SJSA1 (cell line): ENCODE data around the gene TIMM17B. TPM values are rescaled to one million over a fixed set of nuclear protein-coding genes. Genes with fewer than 3 reads are reported as not detected.
A peak's percentile ranks its signal among the peaks of the same experiment; 100 is the strongest.

Experiments used
- DNase-seq, 2 experiments: peaks; one replicate each; pipeline ENCODE4 v3.0.0-alpha.2; 2015 to 2020; ENCODE audit warnings: low spot score in 2 of 2, low read depth in 1 of 2
- H3K27ac ChIP-seq: fragments of 250-450 bp; sonication (Bioruptor Pico); 2 replicates; pipeline ENCODE4 v1.5.1; 2020; ENCODE audit warnings: mild to moderate bottlenecking, moderate library complexity
- H3K27me3 ChIP-seq: fragments of 250-450 bp; sonication (Bioruptor Pico); replicated peaks from 2 replicates; pipeline ENCODE4 v1.5.1; 2020; ENCODE audit warnings: mild to moderate bottlenecking, moderate library complexity
- H3K36me3 ChIP-seq: fragments of 250-450 bp; sonication (Bioruptor Pico); 2 replicates; pipeline ENCODE4 v1.5.1; 2020; ENCODE audit warnings: mild to moderate bottlenecking
- H3K4me1 ChIP-seq: fragments of 250-450 bp; sonication (Bioruptor Pico); replicated peaks from 2 replicates; pipeline ENCODE4 v1.6.1; 2021; ENCODE audit warnings: mild to moderate bottlenecking
- H3K4me3 ChIP-seq: fragments of 250-450 bp; sonication (Bioruptor Pico); 2 replicates; pipeline ENCODE4 v1.5.1; 2020; ENCODE audit warnings: mild to moderate bottlenecking
- H3K9me3 ChIP-seq: fragments of 250-450 bp; sonication (Bioruptor Pico); replicated peaks from 2 replicates; pipeline ENCODE4 v1.5.1; 2020; ENCODE audit warnings: mild to moderate bottlenecking
- total RNA-seq: library from RNA; depleted of rRNA; stranded (reverse); fragments of >200 nt; shearing (Covaris generic); gene quantifications from 2 replicates; pipeline ENCODE4 v1.2.3, GENCODE V29; 2014

TIMM17B gene
- total RNA-seq, 1 experiment from 2014 or later: 66.4 TPM

DNA sequence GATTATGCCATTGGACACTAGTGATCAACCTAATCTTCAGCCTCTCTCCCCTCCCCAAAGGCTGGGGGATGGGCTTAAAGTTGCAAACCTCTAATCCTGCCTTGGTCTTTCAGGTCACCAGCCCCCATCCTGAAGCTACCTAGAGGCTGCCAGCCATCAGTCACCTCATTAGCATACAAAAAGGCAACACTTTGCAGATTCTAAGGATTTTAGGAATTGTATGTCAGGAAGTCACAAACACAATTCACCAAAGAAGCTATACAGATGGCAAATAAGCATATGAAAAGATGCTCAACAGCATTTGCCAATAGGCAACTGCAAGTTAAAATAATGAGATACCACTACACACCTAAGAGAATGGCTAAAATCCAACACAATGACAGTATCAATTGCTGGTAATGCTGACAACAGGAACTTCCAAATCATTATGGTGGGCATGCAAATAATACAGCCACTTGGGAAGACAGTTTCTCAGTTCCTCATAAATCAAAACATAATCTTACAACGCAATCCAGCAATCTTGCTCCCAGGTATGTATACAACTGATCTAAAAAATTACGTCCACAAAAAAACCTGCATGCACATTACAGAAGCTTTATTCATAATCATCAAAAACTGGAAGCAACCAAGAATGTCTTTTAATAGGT lies 30.3 kb upstream of the TIMM17B start:
- H3K9me3 ChIP-seq: no peaks in the 10 kb centered on the region
- no peaks in the 10 kb centered on the region for H3K4me1 ChIP-seq
- H3K36me3 ChIP-seq: peaks cover 10% of the 10 kb centered on the region; the same call in 1 of the 2 replicates
- no peak for DNase-seq
- no peak overlapping the region for H3K27ac ChIP-seq
- no peaks in the 10 kb centered on the region for H3K27me3 ChIP-seq
- no peak overlapping the region for H3K4me3 ChIP-seq

DNA sequence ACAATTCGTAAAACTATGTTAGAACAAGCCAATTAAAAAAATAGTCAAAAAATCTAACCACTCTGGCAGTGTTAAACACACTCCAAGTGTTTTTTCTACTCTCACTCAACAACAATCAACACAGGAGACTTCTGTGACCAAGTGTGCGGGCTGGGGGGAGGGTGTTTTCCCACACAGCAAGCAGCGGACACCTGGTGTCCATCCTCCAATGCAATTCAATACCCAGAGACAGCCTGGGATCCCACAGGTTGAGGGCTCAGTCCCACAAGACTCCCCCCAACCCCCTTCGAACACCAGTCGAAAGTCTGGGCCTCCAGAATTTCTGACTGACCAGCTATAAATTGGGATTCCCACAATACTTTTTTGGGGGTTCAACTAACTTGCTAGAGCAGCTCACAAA lies 29.6 kb upstream of the TIMM17B start:
- no peak for DNase-seq
- Histone ChIP-seq H3K36me3 (peaks cover 12% of the 10 kb centered on the region; the same call in 1 of the 2 replicates), H3K27ac (no peak overlapping the region), H3K4me1 (no peaks in the 10 kb centered on the region), H3K9me3 (no peaks in the 10 kb centered on the region), H3K4me3 (no peak overlapping the region), H3K27me3 (no peaks in the 10 kb centered on the region)

DNA sequence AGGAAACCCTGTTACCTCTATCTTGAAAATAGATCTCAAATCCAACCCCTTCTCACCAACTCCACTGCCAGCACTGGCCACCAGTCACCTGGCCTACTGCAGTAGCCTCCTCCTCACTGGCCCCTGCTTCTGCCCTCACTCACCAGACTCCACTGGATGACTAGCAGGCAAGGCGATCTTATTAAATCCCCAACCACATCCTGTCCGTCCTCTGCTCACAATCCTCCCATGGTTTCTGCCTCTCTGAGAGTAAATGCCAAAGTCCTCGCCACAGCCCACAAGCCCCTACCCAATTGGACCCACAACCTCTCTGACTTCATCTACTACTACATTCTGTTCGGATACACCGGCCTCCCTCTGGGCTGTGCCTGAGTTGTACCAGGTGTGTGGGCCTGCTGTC lies 26.7 kb upstream of the TIMM17B start:
- no peaks in the 10 kb centered on the region for H3K9me3 ChIP-seq
- H3K36me3 ChIP-seq: 0 out of 2 replicates have a peak, but pooled peaks cover 9% of the 10 kb centered on the region
- no peak overlapping the region for H3K4me3 ChIP-seq
- no peaks in the 10 kb centered on the region for H3K27me3 ChIP-seq
- H3K4me1 ChIP-seq: peaks cover 7% of the 10 kb centered on the region; the same call in 1 of the 2 replicates
- H3K27ac ChIP-seq: no peak overlapping the region
- no peak for DNase-seq

DNA sequence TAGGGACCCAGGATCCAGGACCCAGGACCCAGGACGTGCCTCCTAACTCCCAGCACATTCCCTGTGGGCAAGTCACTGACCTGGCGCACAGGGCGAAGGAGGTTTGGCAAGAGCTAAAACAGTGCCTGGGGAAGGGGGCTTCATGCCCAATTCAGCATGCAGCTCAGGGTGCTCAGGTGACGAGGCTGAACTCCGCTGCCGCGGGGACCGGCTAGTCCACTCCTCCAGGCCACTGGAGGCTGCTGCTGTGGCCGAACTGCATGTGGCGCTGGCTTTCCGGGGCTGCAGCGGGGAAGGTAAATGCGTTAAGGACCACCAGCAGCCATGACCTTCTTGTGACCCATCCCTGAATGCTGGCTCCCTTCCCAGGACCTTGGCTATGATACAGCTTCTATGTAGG lies 26.2 kb upstream of the TIMM17B start:
- no peak overlapping the region for H3K4me3 ChIP-seq
- no peak for DNase-seq
- no peaks in the 10 kb centered on the region for H3K9me3 ChIP-seq
- peaks cover 7% of the 10 kb centered on the region; the same call in 1 of the 2 replicates for H3K4me1 ChIP-seq
- no peak overlapping the region for H3K27ac ChIP-seq
- no peaks in the 10 kb centered on the region for H3K27me3 ChIP-seq
- H3K36me3 ChIP-seq: 0 out of 2 replicates have a peak, but pooled peaks cover 9% of the 10 kb centered on the region

DNA sequence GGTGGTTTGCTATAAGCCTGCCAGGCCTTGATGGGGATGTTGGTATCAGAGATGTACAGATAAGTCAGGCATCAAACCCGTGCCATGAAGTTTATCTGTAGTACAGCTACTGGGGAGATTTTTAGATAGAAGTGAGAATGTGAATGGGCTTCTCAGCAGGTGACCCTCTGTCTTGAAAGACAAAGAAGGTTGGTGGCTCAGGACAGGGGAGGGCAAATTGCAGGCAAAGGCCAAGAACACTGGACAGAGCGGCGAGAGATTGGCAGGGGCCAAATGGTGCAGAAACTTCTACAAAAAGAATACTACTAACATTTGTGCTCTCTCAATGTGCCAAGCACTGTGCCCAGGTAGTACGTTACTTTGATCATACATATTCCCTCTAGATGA lies 23.1 kb upstream of the TIMM17B start:
- Histone ChIP-seq H3K9me3 (no peaks in the 10 kb centered on the region), H3K4me3 (no peak overlapping the region), H3K36me3 (0 out of 2 replicates have a peak, but pooled peaks cover 9% of the 10 kb centered on the region), H3K4me1 (peaks cover 14% of the 10 kb centered on the region), H3K27me3 (no peaks in the 10 kb centered on the region), H3K27ac (no peak overlapping the region)
- no peak for DNase-seq

DNA sequence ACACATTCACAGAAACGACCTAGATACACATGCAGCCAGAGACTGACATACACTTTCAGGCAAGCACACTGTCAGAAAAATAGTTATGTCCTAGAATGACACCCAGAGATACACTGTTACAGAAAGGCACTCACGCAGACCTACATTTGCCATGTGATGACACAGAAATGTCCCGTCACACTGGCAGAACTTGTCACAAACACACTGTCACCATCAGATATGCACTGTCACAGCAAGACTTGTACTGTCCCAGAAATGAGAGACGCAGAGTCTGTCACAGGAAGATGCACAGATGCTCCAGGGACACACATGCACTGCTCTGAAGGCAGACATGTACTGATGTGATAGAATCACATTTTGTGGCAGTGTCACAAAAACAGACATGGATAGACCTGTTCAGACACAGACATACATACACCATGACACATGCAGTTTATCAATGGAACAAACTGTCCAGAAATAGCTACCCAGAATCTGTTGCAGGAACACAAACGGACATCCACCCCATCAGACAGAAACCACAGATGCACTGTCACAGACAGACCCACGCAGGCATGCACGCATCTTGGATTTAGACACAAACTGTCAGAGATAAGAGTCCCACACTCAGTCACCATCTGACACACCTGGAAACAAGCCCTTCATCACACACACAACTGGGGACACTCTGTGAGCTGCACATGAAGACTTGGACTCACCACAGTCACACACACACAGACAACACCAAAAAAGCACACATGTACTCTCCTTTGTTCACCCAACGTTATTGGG lies 22.6 kb upstream of the TIMM17B start:
- no peak overlapping the region for H3K27ac ChIP-seq
- no peak for DNase-seq

DNA sequence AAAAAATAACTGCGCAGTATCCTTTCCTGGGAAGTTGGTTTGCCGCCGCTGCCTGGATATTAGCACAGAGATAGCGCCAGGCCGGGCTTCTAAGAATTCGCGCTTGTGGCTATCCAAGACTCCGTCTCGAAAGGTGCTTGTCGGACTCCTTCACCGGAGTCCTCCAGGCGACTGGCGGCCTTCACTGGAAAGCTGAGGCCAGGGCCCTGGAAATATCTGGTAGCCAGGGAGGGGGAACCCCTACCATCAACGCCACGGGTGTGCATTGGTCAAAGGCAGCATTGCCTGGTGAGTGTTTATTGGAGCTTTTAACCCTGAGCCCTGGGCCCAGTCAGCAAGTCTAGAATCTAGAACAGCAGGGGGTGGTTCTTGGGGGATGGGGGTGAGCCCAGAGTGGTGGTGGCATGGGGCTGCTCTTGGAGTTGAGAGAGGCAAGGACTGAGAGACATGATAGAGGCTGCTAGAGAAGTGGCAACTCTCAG lies 21.8 kb upstream of the TIMM17B start:
- peak overlapping the region; percentile 59 for H3K4me3 ChIP-seq
- peaks cover 14% of the 10 kb centered on the region for H3K4me1 ChIP-seq
- H3K27me3 ChIP-seq: no peaks in the 10 kb centered on the region
- no peak overlapping the region for H3K27ac ChIP-seq
- no peaks in the 10 kb centered on the region for H3K9me3 ChIP-seq
- H3K36me3 ChIP-seq: 0 out of 2 replicates have a peak, but pooled peaks cover 7% of the 10 kb centered on the region
- no peak for DNase-seq

More for the DNA sequence above, 22.6 kb upstream of the TIMM17B start:
- H3K4me3 ChIP-seq: no peak overlapping the region
- peaks cover 14% of the 10 kb centered on the region for H3K4me1 ChIP-seq
- no peaks in the 10 kb centered on the region for H3K9me3 ChIP-seq
- H3K36me3 ChIP-seq: 0 out of 2 replicates have a peak, but pooled peaks cover 7% of the 10 kb centered on the region
- no peaks in the 10 kb centered on the region for H3K27me3 ChIP-seq

DNA sequence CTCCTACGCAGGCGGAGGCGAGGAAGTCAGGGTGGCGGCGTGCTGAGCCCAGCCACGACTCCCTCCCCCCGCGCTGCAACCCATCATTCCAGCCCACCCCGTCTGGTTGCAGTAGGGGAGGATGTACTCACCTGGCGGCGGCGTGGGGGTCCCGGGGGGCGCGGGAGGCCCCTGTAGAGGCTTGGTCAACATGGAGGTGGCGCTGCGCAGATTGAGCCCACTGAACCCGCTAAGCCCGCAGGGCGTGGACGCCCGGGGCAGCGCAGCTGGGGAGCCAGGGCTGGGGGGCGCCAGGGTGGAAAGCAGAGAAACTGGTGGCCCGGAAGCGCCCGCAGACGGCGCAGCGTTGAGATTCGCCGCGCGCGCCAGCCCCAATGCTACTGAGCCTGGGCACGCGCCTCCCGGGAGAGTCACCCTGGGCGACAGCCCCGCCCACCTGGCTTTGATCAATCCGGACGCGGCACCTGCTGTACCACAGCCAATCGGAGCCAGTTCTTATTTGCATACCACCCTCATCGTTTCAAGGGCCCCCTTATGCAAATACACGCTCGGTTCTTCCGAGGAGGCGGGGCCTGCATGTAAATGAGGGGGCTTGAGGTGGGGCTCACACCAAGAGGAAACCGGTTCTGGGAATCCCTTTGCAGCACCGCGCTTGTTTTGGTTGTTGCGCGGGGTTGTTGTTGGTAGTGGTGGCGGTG lies 21.2 kb upstream of the TIMM17B start, which contains the start of gene PIM2:
TSS of gene PIM2 (minus strand) at position 382 of the 698 bp plus-strand sequence. CDS start at position 192, 190 bp downstream.
- H3K4me1 ChIP-seq: peaks cover 14% of the 10 kb centered on the region
- H3K9me3 ChIP-seq: no peaks in the 10 kb centered on the region
- peak within 1 kb of the TSS; percentile 55 for H3K27ac ChIP-seq
- 0 out of 2 replicates have a peak, but pooled peaks cover 2% of the 10 kb centered on the region for H3K36me3 ChIP-seq
- H3K4me3 ChIP-seq: peak within 1 kb of the TSS; percentile 59
- peak; percentile 75 to 89 for DNase-seq
- H3K27me3 ChIP-seq: no peaks in the 10 kb centered on the region

DNA sequence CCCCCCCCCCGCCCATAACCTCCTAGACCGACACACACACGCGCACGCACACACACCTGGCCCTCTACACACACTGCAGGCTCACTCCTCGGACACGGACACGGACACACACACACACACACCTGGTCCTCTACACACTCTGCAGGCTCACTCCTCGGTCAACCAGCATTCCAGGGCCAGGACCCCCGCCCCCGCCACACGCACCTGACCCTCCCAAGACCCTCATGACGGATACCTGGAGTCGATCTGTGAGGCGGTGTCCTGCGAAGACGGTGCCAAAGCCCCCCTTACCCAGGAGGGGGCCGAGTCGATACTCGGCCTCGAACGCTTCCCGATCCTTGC lies 20.7 kb upstream of the TIMM17B start:
- Histone ChIP-seq H3K9me3 (no peaks in the 10 kb centered on the region), H3K27ac (0 out of 2 replicates have a peak overlapping the region, but pooled peaks have one; percentile 51), H3K36me3 (0 out of 2 replicates have a peak, but pooled peaks cover 2% of the 10 kb centered on the region), H3K27me3 (no peaks in the 10 kb centered on the region), H3K4me1 (peaks cover 14% of the 10 kb centered on the region), H3K4me3 (peak overlapping the region; percentile 59)
- no peak for DNase-seq

DNA sequence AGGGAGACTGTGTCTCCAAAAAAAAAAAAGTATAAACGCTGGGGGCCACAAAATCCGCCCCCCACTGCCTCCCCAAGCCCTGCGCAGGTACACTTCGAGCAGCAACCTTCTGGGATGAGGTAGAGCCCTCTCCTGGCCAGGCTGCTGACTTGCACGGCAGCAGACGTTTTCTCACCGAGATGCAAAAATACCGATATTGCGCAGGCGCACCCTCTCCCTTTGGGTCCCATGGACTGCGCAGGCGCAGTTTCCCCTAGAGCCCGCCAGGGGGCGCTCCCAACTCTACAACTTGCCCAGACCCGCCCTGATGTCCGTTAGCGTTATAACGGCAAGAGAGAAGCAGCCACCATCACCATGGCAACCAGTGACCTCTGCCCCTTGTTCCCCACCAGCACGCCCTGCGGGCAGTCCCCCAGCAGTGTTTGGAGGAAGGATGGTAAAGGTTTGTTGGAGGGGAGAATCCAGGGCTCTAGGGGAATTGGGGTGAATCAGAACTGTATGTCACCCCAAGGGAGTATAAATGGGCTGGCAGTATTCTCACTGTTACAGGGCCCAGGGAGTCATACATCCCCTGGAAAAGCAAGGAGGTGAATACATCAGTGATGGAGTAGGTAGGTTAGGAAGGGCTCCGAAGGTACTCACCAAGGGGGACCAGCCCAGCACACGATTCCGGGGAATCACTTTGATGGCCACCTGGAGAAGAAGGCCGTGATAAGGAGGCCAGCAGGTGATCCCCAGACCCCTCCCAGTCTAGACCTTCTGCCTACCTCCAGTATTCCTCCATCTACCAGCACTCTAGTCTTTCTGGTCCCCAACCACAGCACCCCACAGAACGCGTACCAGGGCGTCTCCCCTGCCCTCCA lies 19.8 kb upstream of the TIMM17B start:
- Histone ChIP-seq H3K36me3 (no peaks in the 10 kb centered on the region), H3K4me3 (peak overlapping the region; percentile 59), H3K4me1 (peaks cover 14% of the 10 kb centered on the region), H3K27ac (peak overlapping the region; percentile 55), H3K9me3 (no peaks in the 10 kb centered on the region), H3K27me3 (no peaks in the 10 kb centered on the region)
- DNase-seq: peak; percentile 85 to 91

DNA sequence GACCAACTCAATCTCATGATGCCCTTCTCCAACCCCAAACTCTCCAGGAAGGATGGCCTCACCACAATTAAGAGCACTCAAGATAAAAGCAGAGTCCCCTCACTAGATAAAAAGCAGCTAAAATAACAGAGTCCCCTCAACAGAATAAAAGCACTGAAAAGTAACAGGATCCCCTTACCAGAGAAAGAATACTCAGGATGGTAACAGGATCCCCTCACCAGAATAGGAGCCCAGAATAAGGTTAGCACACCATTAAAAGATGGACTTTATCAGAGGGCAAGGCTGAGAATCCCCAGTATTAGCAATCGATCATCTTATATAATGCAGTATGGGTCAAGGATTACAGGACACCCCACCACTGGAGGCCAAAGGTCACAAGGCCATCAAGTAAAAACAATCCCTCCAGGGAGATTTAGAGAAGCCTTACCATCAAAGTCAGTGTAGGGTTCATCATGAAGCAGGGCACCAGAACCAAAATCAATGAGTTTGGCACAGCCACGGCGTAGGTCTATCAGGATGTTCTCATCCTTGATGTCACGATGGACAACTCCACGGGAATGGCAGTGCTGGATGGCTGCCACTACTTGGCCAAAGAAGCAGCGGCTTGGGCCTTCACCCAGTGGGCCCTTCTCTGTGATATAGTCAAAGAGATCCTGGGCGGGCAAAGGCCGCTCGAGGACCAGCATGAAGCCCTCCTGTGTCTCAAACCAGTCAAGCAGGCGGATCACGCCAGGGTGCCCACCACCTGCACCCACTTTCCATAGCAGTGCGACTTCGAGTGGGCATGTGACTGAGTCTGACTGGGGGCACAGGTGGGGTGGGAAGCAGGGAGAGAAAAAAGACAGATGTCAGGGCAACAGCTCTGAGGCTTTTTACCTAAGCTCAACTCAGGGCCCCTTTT lies 17.3 kb upstream of the TIMM17B start:
- Histone ChIP-seq H3K4me1 (peaks cover 13% of the 10 kb centered on the region), H3K36me3 (no peaks in the 10 kb centered on the region), H3K9me3 (no peaks in the 10 kb centered on the region), H3K4me3 (no peak overlapping the region), H3K27me3 (no peaks in the 10 kb centered on the region), H3K27ac (no peak overlapping the region)
- no peak for DNase-seq
